NB4 (cell line): ENCODE measurements around the gene PLA2R1.

Experiments used
- MYC ChIP-seq: IDR thresholded peaks from 2 replicates; pipeline ENCODE4 v1.6.1; 2011; ENCODE audit warnings: low read depth, low read length
- POLR2A ChIP-seq: IDR thresholded peaks from 2 replicates; pipeline ENCODE4 v1.6.1; 2011; ENCODE audit warnings: mild to moderate bottlenecking; ENCODE audit not compliant: insufficient read length; ENCODE audit errors: extremely low read depth
- TF ChIP-seq, protein P1 (sequence below): IDR thresholded peaks from one replicate; pipeline ENCODE4 v1.5.1; 2012; ENCODE audit warnings: low read depth, low read length
- TF ChIP-seq, protein P2 (sequence below): IDR thresholded peaks from 2 replicates; pipeline ENCODE4 v1.6.1; 2011; ENCODE audit warnings: low read depth, low read length

DNA sequence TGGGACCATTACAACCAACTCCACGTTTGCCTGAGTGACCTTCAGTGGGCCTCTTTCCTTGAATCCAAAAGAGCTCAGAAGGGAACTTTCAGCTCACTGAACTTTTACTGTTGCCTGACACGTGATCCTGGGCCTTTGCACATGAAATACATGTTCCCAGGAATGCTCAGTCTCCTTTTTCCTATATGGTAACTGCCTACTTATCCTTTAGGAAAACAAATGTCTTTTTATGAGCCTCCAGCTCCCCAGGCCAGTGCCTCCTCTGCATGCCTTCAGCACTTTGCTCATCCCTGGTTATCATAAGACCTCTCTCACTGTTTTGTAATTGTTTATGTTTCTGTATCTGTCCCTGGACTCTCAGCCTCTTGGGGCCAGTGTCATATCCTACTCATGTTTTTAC is 5.1 kb downstream of the PLA2R1 start:
- TF ChIP-seq POLR2A: no peak
- TF ChIP-seq, protein P1, sequence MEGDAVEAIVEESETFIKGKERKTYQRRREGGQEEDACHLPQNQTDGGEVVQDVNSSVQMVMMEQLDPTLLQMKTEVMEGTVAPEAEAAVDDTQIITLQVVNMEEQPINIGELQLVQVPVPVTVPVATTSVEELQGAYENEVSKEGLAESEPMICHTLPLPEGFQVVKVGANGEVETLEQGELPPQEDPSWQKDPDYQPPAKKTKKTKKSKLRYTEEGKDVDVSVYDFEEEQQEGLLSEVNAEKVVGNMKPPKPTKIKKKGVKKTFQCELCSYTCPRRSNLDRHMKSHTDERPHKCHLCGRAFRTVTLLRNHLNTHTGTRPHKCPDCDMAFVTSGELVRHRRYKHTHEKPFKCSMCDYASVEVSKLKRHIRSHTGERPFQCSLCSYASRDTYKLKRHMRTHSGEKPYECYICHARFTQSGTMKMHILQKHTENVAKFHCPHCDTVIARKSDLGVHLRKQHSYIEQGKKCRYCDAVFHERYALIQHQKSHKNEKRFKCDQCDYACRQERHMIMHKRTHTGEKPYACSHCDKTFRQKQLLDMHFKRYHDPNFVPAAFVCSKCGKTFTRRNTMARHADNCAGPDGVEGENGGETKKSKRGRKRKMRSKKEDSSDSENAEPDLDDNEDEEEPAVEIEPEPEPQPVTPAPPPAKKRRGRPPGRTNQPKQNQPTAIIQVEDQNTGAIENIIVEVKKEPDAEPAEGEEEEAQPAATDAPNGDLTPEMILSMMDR: no peak
- no peak for TF ChIP-seq MYC
- TF ChIP-seq, protein P2, sequence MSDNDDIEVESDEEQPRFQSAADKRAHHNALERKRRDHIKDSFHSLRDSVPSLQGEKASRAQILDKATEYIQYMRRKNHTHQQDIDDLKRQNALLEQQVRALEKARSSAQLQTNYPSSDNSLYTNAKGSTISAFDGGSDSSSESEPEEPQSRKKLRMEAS: no peak
